Measurements from ENCODE around the gene SELENOM.
"Not testable (repeated sequence)": the region's sequence is repeated elsewhere in the genome, so short reads cannot be mapped to it uniquely, and the experiment has no call there.

Gene SELENOM

DNA sequence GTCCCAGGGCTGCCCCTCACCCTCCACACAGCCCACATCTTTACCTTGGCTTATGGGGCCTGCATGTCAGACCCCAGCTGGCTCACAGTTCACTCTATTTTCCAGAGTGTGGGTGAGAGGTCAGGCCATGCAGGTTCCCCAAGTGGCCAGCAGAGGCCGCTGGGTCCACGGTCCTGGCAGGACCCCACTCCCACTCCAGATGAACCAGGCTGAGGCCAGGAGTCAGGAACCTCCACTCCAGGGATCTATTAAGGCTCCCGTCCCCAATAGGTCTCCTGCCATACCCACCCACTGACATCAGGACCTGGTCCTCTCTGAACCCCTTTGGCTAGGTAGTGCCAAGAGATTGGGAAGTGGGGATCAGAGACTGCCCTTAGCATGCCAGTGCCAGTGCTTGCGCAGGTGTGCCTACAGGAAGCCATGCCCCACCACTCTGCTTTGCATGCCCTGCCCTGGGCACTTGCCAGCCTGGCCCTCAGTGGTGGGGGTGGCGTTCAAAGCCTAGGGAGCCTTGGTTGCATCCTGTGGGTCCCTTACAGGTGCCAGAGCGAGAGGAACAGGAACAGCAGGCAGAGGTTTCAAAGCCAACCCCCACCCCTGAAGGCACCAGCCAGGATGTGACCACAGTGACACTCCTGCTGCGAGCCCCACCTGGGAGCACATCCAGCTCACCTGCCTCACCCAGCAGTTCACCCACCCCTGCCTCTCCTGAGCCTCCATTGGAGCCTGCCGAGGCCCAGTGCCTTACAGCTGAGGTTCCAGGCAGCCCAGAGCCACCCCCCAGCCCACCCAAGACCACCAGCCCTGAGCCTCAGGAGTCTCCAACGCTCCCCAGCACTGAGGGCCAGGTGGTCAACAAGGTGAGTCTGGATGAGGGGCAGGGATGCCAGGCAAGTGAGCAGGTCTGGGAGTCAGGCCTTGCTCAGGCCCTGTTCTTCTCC, 17.9 kb downstream of the SELENOM start:
- DNase-seq, result peak; percentile 56 to 79 (median 64)

DNA sequence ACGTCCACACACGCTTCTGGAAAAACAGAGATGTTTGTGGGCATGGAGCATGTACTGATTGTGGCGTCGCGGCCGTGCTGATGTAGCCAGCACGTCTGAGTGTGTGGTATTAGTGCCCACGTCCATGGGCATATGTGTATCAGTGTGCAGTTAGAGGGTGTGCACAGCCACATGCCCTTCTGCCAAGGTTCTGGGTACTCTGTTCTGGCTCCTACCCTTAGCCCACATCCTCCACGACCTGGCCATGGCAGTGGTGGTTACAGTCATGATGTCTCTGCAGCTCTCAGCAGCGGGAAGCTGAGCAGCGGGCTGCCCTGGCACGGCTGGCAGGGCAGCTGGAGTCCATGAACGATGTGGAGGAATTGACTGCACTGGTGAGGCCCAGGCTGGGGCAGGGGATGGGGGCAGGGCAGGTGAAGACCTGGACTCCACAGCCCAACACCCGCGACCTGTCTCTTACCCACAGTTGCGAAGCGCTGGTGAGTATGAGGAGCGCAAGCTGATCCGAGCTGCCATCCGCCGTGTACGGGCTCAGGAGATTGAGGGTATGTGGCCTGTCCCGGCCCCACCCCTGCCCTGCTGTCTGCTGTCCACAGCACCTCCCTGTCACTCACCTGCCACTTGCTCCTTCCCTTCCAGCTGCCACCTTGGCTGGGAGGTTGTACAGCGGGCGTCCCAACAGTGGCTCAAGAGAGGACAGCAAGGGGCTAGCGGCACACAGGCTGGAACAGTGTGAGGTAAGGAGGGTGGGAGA, 19.0 kb downstream of the SELENOM start:
- no peak for DNase-seq

DNA sequence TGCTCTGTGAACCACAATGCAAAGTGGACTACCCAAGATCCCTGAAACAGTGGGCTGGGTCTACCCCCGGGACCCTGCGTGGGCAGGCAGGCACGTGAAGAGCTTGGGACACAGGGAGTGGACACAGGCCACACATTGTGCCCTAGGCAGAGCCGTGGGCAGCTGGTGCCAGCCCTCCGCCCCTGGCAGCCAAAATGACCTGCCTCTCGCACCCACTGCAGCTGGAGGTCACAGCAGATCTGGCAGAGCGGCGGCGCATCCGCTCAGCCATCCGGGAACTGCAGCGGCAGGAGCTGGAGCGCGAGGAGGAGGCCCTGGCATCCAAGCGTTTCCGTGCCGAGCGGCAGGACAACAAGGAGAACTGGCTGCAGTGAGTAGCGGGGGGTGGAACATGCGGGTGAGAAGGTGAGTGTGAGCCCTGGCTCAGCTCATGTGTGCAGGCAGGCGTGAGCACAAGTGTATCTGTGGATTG, 19.6 kb downstream of the SELENOM start:
- no peak for DNase-seq

DNA sequence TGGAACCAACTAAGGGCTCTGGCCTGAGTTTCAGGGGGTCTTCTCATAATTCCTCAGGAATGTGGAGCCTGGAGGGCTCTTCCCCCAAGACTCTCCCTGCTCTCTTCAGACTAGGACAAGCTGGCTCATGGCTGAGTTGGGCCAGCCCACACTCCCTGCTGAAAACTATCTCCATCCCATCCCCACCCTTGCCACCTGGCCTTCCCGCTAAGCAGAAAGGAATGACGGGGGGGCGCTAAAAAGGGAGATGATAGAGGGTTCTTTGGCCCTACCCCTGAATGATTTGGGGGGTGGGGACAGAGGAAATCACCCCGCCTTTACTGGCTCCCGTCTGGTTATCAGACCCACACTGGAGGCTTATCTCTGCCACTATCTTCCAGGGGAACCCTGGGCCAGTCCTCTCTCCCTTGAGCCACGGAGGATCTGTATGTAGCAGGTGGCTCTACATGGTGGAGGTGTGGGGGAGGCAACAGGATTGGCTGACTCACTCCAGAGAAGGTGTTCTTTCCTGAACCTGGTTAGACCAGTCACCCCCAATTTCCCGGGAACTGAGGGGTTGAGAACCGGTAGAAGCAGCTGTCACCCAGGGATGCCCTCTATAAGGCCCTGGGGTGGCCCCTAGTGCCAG, 20.6 kb downstream of the SELENOM start:
- DNase-seq, result no peak

DNA sequence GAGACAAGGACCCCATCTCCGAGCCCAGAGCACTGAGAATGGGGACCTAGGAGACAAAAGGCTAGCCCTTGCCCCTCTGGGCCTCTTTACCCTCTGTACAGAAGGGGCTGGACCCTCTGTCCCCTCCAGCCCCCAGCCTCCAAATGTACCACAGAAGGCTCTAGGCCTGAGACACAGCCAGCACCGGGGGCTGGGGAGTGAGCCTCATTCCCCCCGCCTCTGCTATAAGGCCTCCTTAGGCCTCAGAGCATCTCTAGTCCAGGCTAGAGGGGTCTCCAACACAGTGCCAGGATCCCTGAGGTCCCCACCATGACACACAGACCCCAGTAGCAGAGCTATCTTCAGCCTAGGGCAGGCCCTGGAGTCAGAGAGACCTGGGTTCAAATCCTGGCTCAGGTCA, 21.4 kb downstream of the SELENOM start:
- no peak for DNase-seq

DNA sequence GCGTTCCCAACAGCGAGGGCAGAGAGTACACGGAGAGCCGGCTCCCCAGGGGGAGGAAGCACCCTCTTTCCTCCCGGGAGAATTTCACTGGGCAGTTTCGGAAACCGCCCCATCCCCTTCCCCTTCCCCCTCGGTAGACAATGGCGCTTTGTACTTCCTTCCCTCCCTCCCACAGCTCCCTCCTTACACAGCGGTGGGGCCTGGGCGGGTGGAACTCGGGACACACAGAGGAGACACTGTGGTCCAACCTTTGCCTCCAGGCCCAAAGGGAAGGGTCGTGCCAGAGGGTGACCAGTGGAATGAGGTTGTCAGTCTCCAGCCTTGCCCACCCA, 21.9 kb downstream of the SELENOM start:
- peak in 3 of 4 experiments; percentile 66 to 75 (median 72) for DNase-seq

DNA sequence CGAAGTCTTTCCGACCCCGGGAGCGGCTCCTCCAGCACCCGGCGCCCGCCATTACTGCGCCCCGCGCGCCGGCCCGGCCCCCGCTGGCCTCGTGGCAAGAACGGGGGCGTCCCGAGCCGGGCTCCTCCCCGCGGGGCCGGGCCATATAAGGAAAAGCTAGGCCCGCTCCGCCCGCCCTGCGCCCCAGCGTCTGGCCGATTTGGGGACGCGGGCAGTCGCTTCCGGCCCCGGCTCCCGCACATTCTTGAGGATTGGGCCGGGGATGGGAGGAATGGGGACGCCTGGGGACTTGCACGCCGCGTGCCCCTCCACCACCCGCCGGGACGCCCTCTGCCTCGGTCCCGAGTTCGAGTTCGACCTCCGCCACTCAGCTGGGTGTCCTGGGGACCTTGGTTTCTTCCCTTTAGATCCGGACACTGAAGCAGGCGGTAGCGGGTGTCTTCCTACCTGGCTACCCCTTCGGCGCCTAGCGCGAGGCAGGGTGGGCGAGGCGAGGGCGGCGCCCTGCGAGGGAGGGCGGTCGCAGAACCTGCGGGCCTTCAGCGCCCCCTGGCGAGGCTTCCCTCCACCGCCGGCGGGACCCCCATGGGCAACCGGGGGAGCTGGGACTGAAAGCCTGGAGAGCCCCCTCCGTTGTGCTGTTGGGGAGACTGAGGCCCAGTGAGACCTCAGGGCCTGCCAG, 22.4 kb downstream of the SELENOM start:
- DNase-seq, result peak; percentile 92 to 97 (median 94)

DNA sequence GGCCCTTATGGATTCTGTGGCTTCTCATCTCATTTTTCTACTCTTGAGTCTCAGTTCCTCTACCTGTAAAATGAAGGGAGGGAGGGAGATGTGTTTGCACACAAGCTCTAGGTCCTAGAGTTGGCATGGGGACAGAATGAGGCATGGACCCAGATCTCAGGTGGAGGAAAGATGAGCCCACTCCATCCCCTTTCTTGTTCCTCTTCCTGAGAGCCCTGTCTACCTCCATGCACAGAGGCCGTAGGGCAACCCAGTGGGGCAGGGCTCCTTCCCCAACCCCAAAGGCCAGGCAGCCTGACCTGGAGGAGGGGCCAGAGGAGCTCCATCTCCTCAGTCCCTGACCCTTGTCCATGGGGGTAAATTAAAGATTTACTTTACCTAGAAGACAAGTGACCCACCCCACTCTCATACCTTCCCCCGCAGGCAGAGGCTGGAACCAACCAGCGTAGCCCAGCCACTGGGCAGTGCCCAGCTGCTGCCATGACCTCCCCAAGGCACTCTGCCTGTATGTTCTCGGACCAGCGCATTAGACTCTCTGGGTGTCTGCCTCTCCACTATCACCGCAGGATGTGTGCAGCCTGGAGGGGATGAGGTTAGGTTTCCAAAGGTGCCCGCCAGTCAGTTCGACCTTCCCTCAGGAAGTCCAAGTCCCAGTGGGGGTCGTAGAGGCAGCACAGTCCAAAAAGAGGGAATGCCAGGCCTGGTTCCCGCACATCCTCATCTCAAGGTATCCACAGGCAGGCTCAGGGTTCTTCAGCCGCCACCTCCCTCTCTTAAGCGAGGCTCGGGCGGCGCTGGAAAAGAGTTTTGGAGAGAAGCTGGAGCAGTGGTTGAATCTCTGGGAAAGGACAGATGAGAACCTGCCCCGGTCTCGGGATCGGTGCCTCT, 23.2 kb downstream of the SELENOM start:
- DNase-seq, result peak in 1 of 4 experiments; percentile 25

DNA sequence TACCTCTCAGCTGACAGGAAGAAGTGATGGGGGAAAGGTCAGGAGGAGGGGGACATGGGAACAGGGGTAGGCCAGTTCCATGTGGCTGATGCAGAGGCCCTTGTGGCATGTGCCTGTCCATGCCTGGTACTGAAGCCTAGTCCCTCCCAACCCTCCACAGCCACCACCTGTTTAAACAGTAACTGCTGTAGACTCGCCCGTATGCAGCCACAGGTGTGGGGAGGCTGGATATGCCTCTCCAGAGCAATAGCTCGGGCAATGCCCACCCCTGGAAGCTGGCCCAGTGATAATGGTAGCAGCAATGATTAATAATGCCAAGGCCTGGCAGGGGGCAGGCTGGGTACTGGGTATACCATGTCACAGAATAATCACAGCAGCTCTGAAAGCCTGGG, 24.0 kb downstream of the SELENOM start:
- no peak for DNase-seq

DNA sequence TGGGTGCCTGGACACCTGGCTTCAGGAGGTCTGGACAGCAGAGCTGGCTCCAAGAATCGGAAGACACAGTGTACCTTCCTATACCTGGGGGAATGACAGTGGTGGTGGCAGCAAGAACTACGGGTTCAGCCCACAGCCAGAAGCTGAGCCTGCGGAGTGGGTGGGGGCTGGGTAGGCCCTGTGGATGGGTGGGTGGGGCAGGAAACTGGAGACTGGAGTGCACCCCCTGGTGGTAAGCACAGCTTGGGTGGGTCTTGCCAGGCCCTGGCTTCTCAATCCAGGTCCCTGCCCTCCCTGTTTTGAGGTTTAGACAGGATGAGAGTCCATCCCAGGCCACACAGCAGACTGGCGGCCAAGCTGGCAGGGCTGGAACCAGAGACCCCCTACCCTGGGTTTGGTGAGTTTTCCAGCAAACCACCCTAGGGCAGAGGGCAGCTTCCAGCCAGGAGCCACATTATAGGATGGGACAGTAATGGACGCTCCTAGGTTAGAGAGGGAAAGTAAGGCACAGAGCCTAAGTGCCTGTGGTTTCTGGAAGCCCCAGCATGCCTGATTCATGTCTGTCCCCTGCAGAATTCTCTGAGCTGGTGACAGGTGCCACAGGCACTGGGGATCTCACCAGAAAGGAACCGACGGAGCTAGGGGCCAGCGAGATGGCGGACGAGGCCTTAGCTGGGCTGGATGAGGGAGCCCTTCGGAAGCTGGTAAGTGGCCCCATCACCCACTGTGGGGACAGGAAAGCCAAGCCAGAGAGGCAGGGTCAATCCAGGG, 24.6 kb downstream of the SELENOM start:
- DNase-seq, result peak; percentile 15 to 70 (median 48)

DNA sequence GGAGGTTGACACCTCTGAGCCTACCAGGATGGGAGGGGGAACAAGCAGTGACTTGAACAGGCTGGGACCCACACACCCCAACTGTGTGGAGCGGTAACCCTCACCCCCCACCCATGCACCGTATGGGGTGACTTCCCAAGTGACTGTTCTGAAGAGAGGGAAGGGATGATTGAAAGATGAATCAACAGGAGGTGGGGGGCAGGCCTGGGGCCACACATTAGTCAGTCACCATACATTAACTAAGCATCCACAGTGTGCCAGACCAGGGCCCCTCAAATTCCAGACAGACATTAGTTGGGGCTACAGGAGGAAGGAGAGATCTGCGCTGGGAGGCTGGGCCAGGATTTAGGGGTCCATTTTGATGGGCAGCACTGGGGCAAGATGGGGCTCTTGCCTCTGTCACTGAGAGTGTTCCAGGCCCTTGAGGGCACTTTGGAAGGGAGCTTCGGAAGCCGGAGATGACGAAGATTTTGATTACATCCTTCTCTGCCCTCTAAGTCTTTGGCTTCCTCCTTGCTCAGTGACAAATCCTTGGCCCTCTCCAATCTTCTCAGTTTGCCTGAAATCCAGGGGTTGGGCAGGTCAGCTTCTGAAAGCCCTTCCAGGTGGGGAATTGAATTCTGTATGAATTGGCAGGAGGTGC, 25.3 kb downstream of the SELENOM start:
- DNase-seq, result no peak

DNA sequence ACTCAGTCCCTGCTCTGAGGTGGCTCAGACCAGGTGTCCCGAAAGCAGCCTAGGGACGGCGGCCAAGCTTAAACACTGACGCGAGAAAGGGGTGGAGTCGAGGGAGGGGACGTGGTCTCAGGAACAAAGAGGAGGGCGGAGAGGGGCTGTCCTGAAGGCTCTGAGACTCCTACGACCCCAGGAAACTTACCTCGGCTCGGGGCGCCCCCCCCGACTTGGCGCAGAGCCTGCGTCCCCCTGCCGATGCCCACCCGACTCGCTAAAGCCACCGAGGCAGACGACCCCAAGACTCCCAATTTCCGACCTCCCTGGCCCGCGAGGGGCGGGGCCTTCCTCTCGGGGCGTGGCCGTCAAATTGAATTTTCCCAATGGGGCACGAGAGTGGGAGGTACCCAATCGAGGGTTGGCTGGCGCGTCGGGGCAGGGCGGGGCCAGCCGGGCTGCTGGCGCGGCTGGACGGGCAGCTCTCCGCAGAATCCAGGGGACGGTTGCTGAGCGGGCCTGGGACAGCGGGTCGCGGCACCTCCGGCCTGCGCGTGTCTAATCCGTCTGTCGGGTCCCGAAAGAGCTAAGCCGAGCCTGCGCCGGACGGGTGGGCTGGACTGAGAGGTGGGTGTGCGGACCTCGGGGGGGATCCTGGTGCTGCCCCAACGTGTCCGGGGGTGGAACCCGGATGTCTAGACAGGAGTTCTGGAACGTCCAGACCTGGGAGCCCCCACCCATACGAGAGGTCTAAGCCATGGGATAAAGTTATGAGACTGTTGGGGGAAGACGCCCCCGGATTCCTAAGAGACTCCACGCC, 26.3 kb downstream of the SELENOM start, which contains the start of gene SMTN:
Gene SMTN, plus strand, starts transcription at position 471 of the 802 bp plus-strand sequence. CDS start 1,941 bp downstream, outside the sequence.
- peak; percentile 90 to 94 (median 92) for DNase-seq

DNA sequence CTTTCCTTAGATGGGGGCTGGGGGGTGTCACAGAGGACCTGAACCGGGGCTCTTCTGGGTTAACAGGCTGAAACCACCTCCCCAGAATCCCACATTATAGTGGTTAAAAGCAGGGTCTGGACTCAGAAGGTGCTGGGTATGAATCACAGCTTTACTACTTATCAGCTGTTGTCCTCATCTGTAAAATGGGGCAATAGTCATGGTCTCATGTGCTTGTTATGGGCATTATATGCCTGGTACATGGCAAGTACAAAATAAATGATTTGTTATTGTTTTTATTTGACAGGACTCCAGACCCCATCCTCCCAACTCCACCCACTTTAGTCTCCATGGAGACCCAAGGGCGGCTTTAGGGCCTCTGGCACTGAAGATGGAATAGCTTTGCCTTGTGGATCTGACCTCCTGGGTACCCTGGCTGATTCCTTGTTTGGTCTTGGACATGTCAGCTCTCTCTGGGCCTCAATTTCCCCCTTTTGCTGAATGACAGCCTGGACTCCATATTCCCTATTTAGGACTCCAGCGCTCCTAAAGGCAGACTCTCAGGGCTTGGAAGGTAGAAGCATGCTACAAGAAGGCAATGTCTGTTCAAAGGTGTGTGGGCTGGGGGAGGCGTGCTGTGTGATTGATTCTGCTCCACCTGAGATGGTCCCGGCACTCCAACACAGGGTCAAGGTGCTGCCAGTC, 27.1 kb downstream of the SELENOM start:
- DNase-seq, result no peak

DNA sequence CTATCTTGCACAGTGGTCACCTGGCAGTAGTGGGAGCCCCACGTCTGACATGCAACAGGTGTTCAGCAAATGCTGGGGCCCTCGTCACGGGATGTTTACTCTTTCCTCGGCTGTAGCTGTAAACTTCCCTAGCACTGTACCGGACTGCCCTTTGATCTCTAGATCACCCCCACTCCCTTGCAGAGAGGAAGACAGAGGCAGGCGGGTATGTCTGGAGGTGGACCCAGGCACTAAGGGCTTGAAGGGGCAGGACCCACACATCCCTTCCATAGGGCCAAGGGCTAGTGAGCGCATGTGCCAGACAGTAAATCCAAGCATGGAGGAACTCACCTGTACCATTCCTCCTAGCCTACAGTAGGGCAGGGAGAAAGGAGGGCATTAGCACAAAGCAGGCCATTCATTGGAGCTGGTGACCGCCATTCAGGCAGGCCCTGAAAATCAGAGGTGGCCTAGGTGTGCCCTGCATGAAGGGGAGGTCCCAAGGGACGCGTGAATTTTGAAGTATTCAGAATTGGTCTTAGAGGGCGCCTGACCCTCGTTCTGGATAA, 28.2 kb downstream of the SELENOM start:
- DNase-seq, result no peak

DNA sequence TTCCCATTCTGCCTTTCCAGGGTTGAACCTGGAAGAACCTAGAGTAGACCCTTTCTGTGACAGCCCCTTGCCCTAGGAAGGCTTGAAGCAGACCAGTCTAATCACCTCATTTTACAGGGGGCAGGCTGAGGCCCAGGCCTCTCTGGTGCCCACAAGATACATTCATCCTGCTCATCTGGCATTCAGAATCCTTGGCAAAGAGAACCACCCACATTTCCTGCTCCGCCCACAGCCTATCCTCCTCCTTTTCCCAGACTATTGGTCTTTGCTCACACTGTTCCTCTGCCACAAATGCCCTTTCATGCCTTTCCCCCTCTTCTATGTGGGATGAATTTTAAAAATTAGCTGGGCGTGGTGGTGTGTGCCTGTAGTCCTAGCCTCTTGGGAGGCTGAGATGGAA, 29.0 kb downstream of the SELENOM start:
- DNase-seq, result not testable (repeated sequence)

DNA sequence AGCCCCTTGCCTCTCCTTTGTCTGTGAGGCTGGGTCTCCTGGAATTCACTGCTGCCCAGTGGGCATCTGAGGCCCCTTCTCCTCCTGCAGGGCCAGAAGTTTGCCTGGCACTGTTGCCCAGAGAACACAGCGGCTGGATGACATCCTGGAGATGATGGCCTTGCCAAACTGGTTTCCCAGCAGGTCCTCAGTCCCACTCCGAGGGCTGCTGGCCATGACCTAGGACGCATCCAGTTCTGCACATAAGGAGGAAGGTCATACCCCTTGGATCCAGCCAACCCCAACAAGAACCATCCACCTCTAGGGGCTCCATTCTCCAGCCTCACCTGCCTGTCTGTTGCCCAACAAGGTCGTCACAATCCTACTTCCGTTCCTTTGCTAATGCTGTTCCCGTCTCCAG, 29.7 kb downstream of the SELENOM start:
- no peak for DNase-seq

DNA sequence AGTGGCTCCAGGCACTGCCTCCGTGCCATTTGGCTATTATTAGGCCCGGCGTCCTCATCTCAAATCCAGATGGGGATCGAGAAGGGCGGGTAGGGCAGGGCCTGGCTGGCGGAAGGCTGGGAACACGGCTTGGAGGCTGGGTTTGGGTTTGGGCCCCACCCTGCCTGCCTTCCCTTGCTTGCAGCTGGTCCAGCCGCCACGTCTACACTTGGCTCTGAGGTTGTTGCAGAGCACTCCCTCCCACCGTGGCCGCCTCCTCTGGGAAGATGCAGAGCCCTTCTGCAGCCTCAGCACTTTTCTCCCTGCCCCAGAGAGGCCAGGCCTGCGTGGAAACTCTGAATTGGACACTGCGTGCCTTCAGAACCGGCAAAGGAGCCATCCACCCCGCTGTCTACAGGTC, 31.4 kb downstream of the SELENOM start:
- DNase-seq, result no peak

DNA sequence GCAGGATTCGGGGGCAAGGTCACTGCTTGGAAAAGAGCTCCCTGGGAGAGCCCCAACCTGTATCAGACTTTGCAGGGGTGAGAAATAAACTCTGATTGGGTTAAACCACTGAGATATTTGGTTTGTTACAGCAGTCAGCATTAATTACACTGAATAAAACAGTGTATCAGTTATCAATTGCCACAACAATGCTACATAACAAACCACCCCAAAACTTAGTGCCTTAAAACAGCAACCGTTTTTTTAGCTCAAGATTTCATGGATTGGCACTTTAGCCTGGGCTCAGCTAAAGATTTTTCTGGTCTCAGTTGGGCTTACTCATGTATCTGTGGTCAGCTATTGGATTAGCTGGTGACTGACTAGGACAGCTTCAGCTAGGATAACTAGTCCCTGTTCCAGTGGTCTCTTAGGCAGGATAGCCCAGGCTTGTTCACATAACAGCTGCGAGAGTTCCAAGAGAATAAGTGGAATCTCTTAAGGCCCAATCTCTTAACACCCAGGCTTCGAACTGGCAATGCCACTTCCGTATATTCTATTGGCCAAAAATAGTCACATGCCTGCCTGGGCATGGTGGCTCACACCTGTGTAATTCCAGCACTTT, 33.7 kb downstream of the SELENOM start:
- not testable (repeated sequence) for DNase-seq

All from suppressor macrophage (primary cell).